Measurements from ENCODE around the gene PDGFRB.

PDGFRB gene

GRCh38 chr5:150166650-150167511 is 11.2 kb upstream of the PDGFRB start, which contains the start of gene CDX1:
TSS of gene CDX1 (plus strand) at chr5:150166778. CDS start at chr5:150166877, 99 bp downstream.
- no peak within 1 kb of the TSS for H3K4me3 ChIP-seq (ENCODE audit: low read depth, low read length)
- no peaks in the 10 kb centered on the region for H3K9me3 ChIP-seq (ENCODE audit: control insufficient read depth, low read length)
- no peaks in the 10 kb centered on the region for H3K4me1 ChIP-seq
- TF ChIP-seq, protein P1, sequence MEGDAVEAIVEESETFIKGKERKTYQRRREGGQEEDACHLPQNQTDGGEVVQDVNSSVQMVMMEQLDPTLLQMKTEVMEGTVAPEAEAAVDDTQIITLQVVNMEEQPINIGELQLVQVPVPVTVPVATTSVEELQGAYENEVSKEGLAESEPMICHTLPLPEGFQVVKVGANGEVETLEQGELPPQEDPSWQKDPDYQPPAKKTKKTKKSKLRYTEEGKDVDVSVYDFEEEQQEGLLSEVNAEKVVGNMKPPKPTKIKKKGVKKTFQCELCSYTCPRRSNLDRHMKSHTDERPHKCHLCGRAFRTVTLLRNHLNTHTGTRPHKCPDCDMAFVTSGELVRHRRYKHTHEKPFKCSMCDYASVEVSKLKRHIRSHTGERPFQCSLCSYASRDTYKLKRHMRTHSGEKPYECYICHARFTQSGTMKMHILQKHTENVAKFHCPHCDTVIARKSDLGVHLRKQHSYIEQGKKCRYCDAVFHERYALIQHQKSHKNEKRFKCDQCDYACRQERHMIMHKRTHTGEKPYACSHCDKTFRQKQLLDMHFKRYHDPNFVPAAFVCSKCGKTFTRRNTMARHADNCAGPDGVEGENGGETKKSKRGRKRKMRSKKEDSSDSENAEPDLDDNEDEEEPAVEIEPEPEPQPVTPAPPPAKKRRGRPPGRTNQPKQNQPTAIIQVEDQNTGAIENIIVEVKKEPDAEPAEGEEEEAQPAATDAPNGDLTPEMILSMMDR (IDR thresholded peaks at IDR 0.05): no peak
- no peaks in the 10 kb centered on the region for H3K36me3 ChIP-seq (ENCODE audit: control insufficient read depth, insufficient read depth, low read length)
- H2AFZ ChIP-seq: no peak within 1 kb of the TSS
- no peak within 1 kb of the TSS for H3K4me2 ChIP-seq (ENCODE audit: low read length)
- no peaks in the 10 kb centered on the region for H3K27me3 ChIP-seq (ENCODE audit: control insufficient read depth, insufficient read depth, low read length)
- no peak within 1 kb of the TSS for H3K27ac ChIP-seq
- no peak within 1 kb of the TSS for H3K9ac ChIP-seq
- H3K79me2 ChIP-seq: no peaks in the 10 kb centered on the region

DNA sequence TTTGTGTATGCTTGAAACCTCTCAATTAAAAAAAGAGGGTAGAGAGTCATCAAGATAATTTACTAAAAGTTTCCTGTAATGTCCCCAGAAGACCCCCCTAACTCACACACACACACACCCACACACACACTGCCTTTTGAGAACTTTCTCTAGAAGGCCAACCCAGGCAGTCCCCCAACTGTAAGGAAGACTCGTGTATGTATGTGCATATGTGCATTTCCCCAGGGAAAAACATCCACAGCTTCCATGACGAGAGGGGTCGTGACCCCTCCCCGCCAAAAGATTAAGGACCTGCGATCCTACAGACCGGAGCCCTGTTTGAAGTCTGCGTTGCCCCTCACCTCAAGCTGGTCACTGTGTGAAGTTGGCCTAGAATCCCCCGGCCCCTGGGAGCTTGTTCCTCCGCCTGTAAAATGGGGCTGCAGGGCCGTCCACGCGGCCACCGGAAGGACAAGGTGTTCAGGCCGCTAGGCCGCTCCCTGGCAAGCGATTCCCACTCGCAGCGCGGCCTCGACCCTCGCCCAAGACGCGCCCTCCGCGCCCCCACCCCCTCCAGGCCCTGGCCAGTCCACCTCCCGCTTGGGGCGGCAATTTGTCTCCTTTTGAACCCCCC is 10.5 kb upstream of the PDGFRB start:
- H3K79me2 ChIP-seq: no peaks in the 10 kb centered on the region
- TF ChIP-seq, protein P1 (IDR thresholded peaks at IDR 0.05): no peak
- H3K9ac ChIP-seq: no peak overlapping the region
- H3K27ac ChIP-seq: no peak overlapping the region
- no peaks in the 10 kb centered on the region for H3K9me3 ChIP-seq (ENCODE audit: control insufficient read depth, low read length)
- no peak overlapping the region for H2AFZ ChIP-seq
- no peaks in the 10 kb centered on the region for H3K27me3 ChIP-seq (ENCODE audit: control insufficient read depth, insufficient read depth, low read length)
- H3K4me2 ChIP-seq (ENCODE audit: low read length): no peak overlapping the region
- H3K4me3 ChIP-seq (ENCODE audit: low read depth, low read length): no peak overlapping the region
- H3K4me1 ChIP-seq: no peaks in the 10 kb centered on the region
- H3K36me3 ChIP-seq (ENCODE audit: control insufficient read depth, insufficient read depth, low read length): no peaks in the 10 kb centered on the region

- Histone ChIP-seq H3K36me3 (ENCODE audit: control insufficient read depth, insufficient read depth, low read length) (no peaks in the 10 kb centered on the region), H3K27me3 (ENCODE audit: control insufficient read depth, insufficient read depth, low read length) (no peaks in the 10 kb centered on the region), H3K4me1 (no peaks in the 10 kb centered on the region), H3K4me3 (ENCODE audit: low read depth, low read length) (no peak overlapping the region), H3K9ac (no peak overlapping the region), H2AFZ (no peak overlapping the region), H3K27ac (no peak overlapping the region), H3K4me2 (ENCODE audit: low read length) (no peak overlapping the region), H3K9me3 (ENCODE audit: control insufficient read depth, low read length) (no peaks in the 10 kb centered on the region), H3K79me2 (no peaks in the 10 kb centered on the region)
- TF ChIP-seq, protein P1 (IDR thresholded peaks at IDR 0.05): no peak
Observed at GRCh38 chr5:150164211-150164980, 8.8 kb upstream of the PDGFRB start.

DNA sequence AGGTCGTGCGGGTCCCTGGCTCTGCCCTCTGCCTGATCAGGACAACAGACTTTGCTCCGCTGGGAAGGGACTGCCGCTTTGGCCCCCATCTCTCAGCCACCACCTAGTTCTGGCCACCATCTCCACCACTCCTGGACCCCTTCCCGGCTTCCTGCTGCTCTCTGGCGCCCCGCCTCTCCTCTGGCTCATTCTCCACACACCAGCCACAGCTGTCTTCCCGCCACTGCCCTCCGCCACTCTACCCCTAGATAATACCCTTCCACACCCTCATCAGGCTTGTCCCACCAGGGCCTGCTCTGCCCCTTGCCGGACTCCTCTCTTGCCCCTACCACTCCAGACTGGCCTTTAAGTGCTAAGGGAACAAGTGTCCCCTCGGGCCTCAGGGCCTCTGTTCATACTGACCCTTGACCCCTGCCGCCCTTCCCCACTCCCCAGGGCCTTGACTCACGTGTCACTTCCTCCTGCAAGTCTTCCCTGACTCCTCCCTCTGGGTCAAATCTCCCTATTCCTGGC is 8.0 kb upstream of the PDGFRB start:
- TF ChIP-seq, protein P1 (IDR thresholded peaks at IDR 0.05): no peak
- Histone ChIP-seq H3K9ac (no peak overlapping the region), H3K36me3 (ENCODE audit: control insufficient read depth, insufficient read depth, low read length) (no peaks in the 10 kb centered on the region), H2AFZ (no peak overlapping the region), H3K4me3 (ENCODE audit: low read depth, low read length) (no peak overlapping the region), H3K4me2 (ENCODE audit: low read length) (no peak overlapping the region), H3K79me2 (no peaks in the 10 kb centered on the region), H3K4me1 (no peaks in the 10 kb centered on the region), H3K27ac (no peak overlapping the region), H3K9me3 (ENCODE audit: control insufficient read depth, low read length) (no peaks in the 10 kb centered on the region), H3K27me3 (ENCODE audit: control insufficient read depth, insufficient read depth, low read length) (no peaks in the 10 kb centered on the region)

Measured in parathyroid adenoma (tissue), 2 donors.